NB4 (cell line): ENCODE measurements around the gene PNPLA7.

Source experiments
- POLR2A ChIP-seq: IDR thresholded peaks from 2 replicates; pipeline ENCODE4 v1.6.1; 2011; ENCODE audit warnings: mild to moderate bottlenecking; ENCODE audit not compliant: insufficient read length; ENCODE audit errors: extremely low read depth
- TF ChIP-seq, protein P1 (sequence below): IDR thresholded peaks from one replicate; pipeline ENCODE4 v1.5.1; 2012; ENCODE audit warnings: low read depth, low read length

DNA sequence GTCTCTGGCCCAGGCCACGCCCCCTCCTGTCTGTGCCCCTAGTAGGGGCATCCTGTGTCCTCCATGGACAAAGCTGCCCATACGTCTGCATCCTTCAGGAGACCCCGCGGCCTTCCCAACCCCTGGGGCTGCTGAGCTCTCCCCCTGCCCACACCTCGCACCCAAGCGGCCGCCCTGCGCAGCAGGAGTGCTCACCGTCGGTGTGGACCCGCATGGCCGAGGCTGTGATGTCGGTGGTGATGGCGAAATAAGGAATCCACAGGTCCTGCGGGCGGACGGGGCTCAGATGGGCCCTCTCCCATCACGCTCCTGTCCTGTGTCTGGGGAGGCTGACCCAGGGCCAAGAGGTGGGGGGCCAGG lies 86.3 kb downstream of the PNPLA7 start:
- TF ChIP-seq, protein P1, sequence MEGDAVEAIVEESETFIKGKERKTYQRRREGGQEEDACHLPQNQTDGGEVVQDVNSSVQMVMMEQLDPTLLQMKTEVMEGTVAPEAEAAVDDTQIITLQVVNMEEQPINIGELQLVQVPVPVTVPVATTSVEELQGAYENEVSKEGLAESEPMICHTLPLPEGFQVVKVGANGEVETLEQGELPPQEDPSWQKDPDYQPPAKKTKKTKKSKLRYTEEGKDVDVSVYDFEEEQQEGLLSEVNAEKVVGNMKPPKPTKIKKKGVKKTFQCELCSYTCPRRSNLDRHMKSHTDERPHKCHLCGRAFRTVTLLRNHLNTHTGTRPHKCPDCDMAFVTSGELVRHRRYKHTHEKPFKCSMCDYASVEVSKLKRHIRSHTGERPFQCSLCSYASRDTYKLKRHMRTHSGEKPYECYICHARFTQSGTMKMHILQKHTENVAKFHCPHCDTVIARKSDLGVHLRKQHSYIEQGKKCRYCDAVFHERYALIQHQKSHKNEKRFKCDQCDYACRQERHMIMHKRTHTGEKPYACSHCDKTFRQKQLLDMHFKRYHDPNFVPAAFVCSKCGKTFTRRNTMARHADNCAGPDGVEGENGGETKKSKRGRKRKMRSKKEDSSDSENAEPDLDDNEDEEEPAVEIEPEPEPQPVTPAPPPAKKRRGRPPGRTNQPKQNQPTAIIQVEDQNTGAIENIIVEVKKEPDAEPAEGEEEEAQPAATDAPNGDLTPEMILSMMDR = no peak
- TF ChIP-seq POLR2A = no peak
